ENCODE results near the gene ZBTB33. TPM values are rescaled to one million over a fixed set of nuclear protein-coding genes. Genes with fewer than 3 reads are reported as not detected.
A peak's percentile ranks its signal among the peaks of the same experiment; 100 is the strongest.

ZBTB33 gene
- total RNA-seq, 1 donor = 20.3 TPM

GRCh38 chrX:120224388-120224787 lies 26.2 kb upstream of the ZBTB33 start:
- no peak for TF ChIP-seq CTCF (IDR thresholded peaks at IDR 0.05; ENCODE audit: insufficient read depth, low read depth, low read length)

GRCh38 chrX:120228187-120228908 lies 22.3 kb upstream of the ZBTB33 start:
- no peak overlapping the region for H3K4me3 ChIP-seq (ENCODE audit: low read depth, low read length)
- no peak for DNase-seq (ENCODE audit: low read depth)
- no peak for TF ChIP-seq CTCF (IDR thresholded peaks at IDR 0.05; ENCODE audit: insufficient read depth, low read depth, low read length)

More at GRCh38 chrX:120224388-120224787, 26.2 kb upstream of the ZBTB33 start:
- no peak overlapping the region for H3K4me3 ChIP-seq (ENCODE audit: low read depth, low read length)
- DNase-seq (ENCODE audit: low read depth) = no peak

GRCh38 chrX:120235284-120235683 lies 15.3 kb upstream of the ZBTB33 start:
- no peak for DNase-seq (ENCODE audit: low read depth)
- H3K4me3 ChIP-seq (ENCODE audit: low read depth, low read length) = no peak overlapping the region
- TF ChIP-seq CTCF (IDR thresholded peaks at IDR 0.05; ENCODE audit: insufficient read depth, low read depth, low read length) = no peak

- no peak for TF ChIP-seq CTCF (IDR thresholded peaks at IDR 0.05; ENCODE audit: insufficient read depth, low read depth, low read length)
- no peak for DNase-seq (ENCODE audit: low read depth)
- H3K4me3 ChIP-seq (ENCODE audit: low read depth, low read length) = no peak overlapping the region
Measured at GRCh38 chrX:120236687-120237479, 13.7 kb upstream of the ZBTB33 start.

GRCh38 chrX:120238933-120239332 lies 11.7 kb upstream of the ZBTB33 start:
- H3K4me3 ChIP-seq (ENCODE audit: low read depth, low read length) = no peak overlapping the region
- TF ChIP-seq CTCF (IDR thresholded peaks at IDR 0.05; ENCODE audit: insufficient read depth, low read depth, low read length) = no peak
- peak; percentile 2 for DNase-seq (ENCODE audit: low read depth)

GRCh38 chrX:120242813-120243212 lies 7.8 kb upstream of the ZBTB33 start:
- TF ChIP-seq CTCF (IDR thresholded peaks at IDR 0.05; ENCODE audit: insufficient read depth, low read depth, low read length) = no peak
- no peak for DNase-seq (ENCODE audit: low read depth)

More at GRCh38 chrX:120242813-120243212, 7.8 kb upstream of the ZBTB33 start:
- no peak overlapping the region for H3K4me3 ChIP-seq (ENCODE audit: low read depth, low read length)

All from fibroblast of villous mesenchyme (primary cell).